GM23338 (cell line): ENCODE results near the gene ZNF579. TPM values are rescaled to one million over a fixed set of nuclear protein-coding genes. Genes with fewer than 3 reads are reported as not detected.

Experiments used
- ATAC-seq: fragments of 200-7000 bp; cut with Tn5 transposase; 3 replicates; pipeline ENCODE4 v1.9.1; 2020
- DNase-seq: peaks from one replicate; pipeline ENCODE4 v3.0.0-alpha.2; 2015; ENCODE audit warnings: low spot score
- H2AFZ ChIP-seq: fragments of 200-600 bp; sonication (generic); 2 replicates; pipeline ENCODE4 v1.8.0; 2016; ENCODE audit warnings: antibody characterized with exemption, mild to moderate bottlenecking, moderate library complexity
- H3F3A ChIP-seq: fragments of 200-600 bp; sonication (generic); replicated peaks from 2 replicates; pipeline ENCODE4 v1.8.0; 2017; ENCODE audit warnings: antibody characterized with exemption, mixed run types, low read depth
- H3K27ac ChIP-seq: fragments of 200-600 bp; sonication (generic); 2 replicates; pipeline ENCODE4 v1.6.1; 2016; ENCODE audit warnings: low read depth
- H3K27me3 ChIP-seq: fragments of 200-600 bp; sonication (generic); 2 replicates; pipeline ENCODE4 v1.8.0; 2016; ENCODE audit warnings: mild to moderate bottlenecking, mixed run types, moderate library complexity; ENCODE audit not compliant: insufficient read depth
- H3K36me3 ChIP-seq: fragments of 200-600 bp; sonication (generic); 2 replicates; pipeline ENCODE4 v1.8.0; 2016; ENCODE audit warnings: mild to moderate bottlenecking; ENCODE audit not compliant: insufficient read depth
- H3K4me1 ChIP-seq: fragments of 200-600 bp; sonication (generic); 2 replicates; pipeline ENCODE4 v1.8.0; 2016; ENCODE audit warnings: mild to moderate bottlenecking, moderate library complexity; ENCODE audit not compliant: insufficient read depth
- H3K4me2 ChIP-seq: fragments of 200-600 bp; sonication (generic); 2 replicates; pipeline ENCODE4 v1.7.1; 2017; ENCODE audit warnings: mixed run types
- H3K4me3 ChIP-seq: fragments of 200-600 bp; sonication (generic); 2 replicates; pipeline ENCODE4 v1.6.1; 2016; ENCODE audit warnings: mixed run types
- H3K79me2 ChIP-seq: fragments of 200-600 bp; sonication (generic); replicated peaks from 2 replicates; pipeline ENCODE4 v1.8.0; 2017; ENCODE audit warnings: mild to moderate bottlenecking; ENCODE audit not compliant: insufficient read depth
- H3K9me2 ChIP-seq: fragments of 200-600 bp; sonication (generic); 2 replicates; pipeline ENCODE4 v1.8.0; 2017; ENCODE audit not compliant: insufficient read depth
- H4K20me1 ChIP-seq: fragments of 200-600 bp; sonication (generic); replicated peaks from 2 replicates; pipeline ENCODE4 v1.8.0; 2017; ENCODE audit warnings: mild to moderate bottlenecking; ENCODE audit not compliant: insufficient read depth
- H3K27ac Mint-ChIP-seq: 2 replicates; pipeline ENCODE4 v1.8.0; 2020; ENCODE audit warnings: inconsistent platforms, mild to moderate bottlenecking, moderate library complexity, mixed read lengths
- H3K27me3 Mint-ChIP-seq: 3 replicates; pipeline ENCODE4 v1.8.0; 2022; ENCODE audit warnings: low read depth, mild to moderate bottlenecking, moderate library complexity, mixed read lengths, inconsistent platforms; ENCODE audit not compliant: insufficient read depth, poor library complexity
- H3K36me3 Mint-ChIP-seq: 3 replicates; pipeline ENCODE4 v1.8.0; 2021; ENCODE audit warnings: low read depth, mild to moderate bottlenecking, inconsistent platforms, moderate library complexity, mixed read lengths
- H3K4me1 Mint-ChIP-seq: 3 replicates; pipeline ENCODE4 v1.8.0; 2020; ENCODE audit warnings: mild to moderate bottlenecking, inconsistent platforms, mixed read lengths
- H3K4me3 Mint-ChIP-seq: 3 replicates; pipeline ENCODE4 v1.8.0; 2021; ENCODE audit warnings: moderate library complexity, mild to moderate bottlenecking, inconsistent platforms, mixed read lengths
- H3K9me3 Mint-ChIP-seq: 3 replicates; pipeline ENCODE4 v1.8.0; 2020; ENCODE audit warnings: moderate library complexity, mild to moderate bottlenecking, inconsistent platforms, mixed read lengths
- CREB1 ChIP-seq: fragments of 250-450 bp; sonication (Bioruptor Pico); IDR thresholded peaks from 2 replicates; pipeline ENCODE4 v1.5.0; 2020; ENCODE audit warnings: low read depth, mild to moderate bottlenecking, moderate library complexity
- EZH2 ChIP-seq: fragments of 200-600 bp; sonication (generic); IDR thresholded peaks from one replicate; pipeline ENCODE4 v1.8.0; 2017; ENCODE audit warnings: antibody characterized with exemption, mild to moderate bottlenecking, low read depth; ENCODE audit not compliant: unreplicated experiment
- EZH2phosphoT487 ChIP-seq: fragments of 200-600 bp; sonication (generic); IDR thresholded peaks from one replicate; pipeline ENCODE4 v1.8.1; 2018; ENCODE audit warnings: antibody characterized with exemption; ENCODE audit not compliant: unreplicated experiment
- JUNB ChIP-seq: IDR thresholded peaks from one replicate; pipeline ENCODE4 v1.6.1; 2016; ENCODE audit warnings: antibody characterized with exemption; ENCODE audit not compliant: unreplicated experiment
- NANOG ChIP-seq: IDR thresholded peaks from 2 replicates; pipeline ENCODE4 v1.6.1; 2016; ENCODE audit warnings: antibody characterized with exemption, borderline replicate concordance
- POLR2AphosphoS5 ChIP-seq: IDR thresholded peaks from 2 replicates; pipeline ENCODE4 v1.6.1; 2016; ENCODE audit warnings: antibody characterized with exemption, low read depth
- STAT1 ChIP-seq: IDR thresholded peaks from one replicate; pipeline ENCODE4 v1.6.1; 2016; ENCODE audit warnings: antibody characterized with exemption; ENCODE audit not compliant: unreplicated experiment
- ZNF114 ChIP-seq: fragments of 250-450 bp; sonication (Bioruptor Pico); IDR thresholded peaks from 2 replicates; pipeline ENCODE4 v1.5.0; 2020; ENCODE audit warnings: mild to moderate bottlenecking, moderate library complexity
- ZNF331 ChIP-seq: fragments of 250-450 bp; sonication (Bioruptor Pico); IDR thresholded peaks from 2 replicates; pipeline ENCODE4 v1.5.0; 2020; ENCODE audit warnings: low read depth, mild to moderate bottlenecking, moderate library complexity
- polyA plus RNA-seq: library from polyadenylated mRNA; unstranded; fragments of >200 nt; fragmentation: Nextera tagmentation; extraction: Ambion mirVana; gene quantifications from 2 replicates; pipeline ENCODE4 v1.2.1, GENCODE V29; 2016
- total RNA-seq: library from RNA; depleted of rRNA; stranded (reverse); fragments of >200 nt; shearing (Covaris generic); gene quantifications from 2 replicates; pipeline ENCODE4 v1.2.3, GENCODE V29; 2014
- TF ChIP-seq, protein P1 (sequence below): fragments of 250-450 bp; sonication (Bioruptor Pico); IDR thresholded peaks from 2 replicates; pipeline ENCODE4 v1.5.0; 2020; ENCODE audit warnings: mild to moderate bottlenecking, moderate library complexity
- TF ChIP-seq, protein P2 (sequence below): IDR thresholded peaks from 2 replicates; pipeline ENCODE4 v1.6.1; 2016; ENCODE audit warnings: antibody characterized with exemption
- TF ChIP-seq, protein P3 (sequence below), 2 experiments: fragments of 200-600 bp in 1 of 2; sonication (generic) in 1 of 2; conservative IDR thresholded peaks; 2 replicates each; pipeline versions ENCODE4 v1.5.1 to v1.6.1; 2016 to 2017; ENCODE audit warnings: antibody characterized with exemption in 2 of 2, low read depth in 2 of 2, mild to moderate bottlenecking in 2 of 2, moderate library complexity in 1 of 2
- TF ChIP-seq, protein P4 (sequence below): IDR thresholded peaks from one replicate; pipeline ENCODE4 v1.6.1; 2018; ENCODE audit warnings: antibody characterized with exemption; ENCODE audit not compliant: unreplicated experiment

The ZNF579 gene
- total and polyA plus RNA-seq, 2 experiments from 2014 or later = 7.3 to 12.2 TPM

DNA sequence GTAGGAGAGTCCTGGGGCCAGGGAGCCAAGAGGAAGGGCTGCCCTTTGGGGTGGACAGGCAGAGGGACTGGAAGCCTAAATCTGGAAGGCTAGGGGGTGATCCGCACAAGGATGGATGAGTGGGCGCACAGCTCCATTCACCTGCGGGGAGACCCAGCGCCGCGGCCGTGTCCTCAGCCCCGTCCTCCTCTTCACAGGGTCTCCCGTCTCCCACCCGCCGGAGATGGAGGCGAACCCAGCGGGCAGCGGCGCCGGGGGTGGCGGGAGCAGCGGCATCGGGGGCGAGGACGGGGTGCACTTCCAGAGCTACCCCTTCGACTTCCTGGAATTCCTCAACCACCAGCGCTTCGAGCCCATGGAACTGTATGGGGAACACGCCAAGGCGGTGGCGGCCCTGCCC lies 32.7 kb upstream of the ZNF579 start:
- Mint-ChIP-seq H3K9me3 (peaks cover 3% of the 10 kb centered on the region), H3K27ac (no peak overlapping the region), H3K4me3 (no peak overlapping the region), H3K27me3 (peaks cover 13% of the 10 kb centered on the region), H3K36me3 (peaks cover 37% of the 10 kb centered on the region), H3K4me1 (0 out of 3 replicates have a peak, but pooled peaks cover 2% of the 10 kb centered on the region)
- 0 out of 2 replicates have a peak, but pooled peaks cover 3% of the 10 kb centered on the region for H3F3A ChIP-seq
- H3K4me1 ChIP-seq = no peaks in the 10 kb centered on the region
- peaks cover 29% of the 10 kb centered on the region for H4K20me1 ChIP-seq
- peak; percentile 2 for DNase-seq
- peaks cover 5% of the 10 kb centered on the region; the same call in 1 of the 2 replicates for H3K36me3 ChIP-seq
- no peak overlapping the region for H3K4me3 ChIP-seq
- peaks cover 2% of the 10 kb centered on the region; the same call in 1 of the 2 replicates for H3K79me2 ChIP-seq
- no peak overlapping the region for H3K4me2 ChIP-seq
- H3K9me2 ChIP-seq = no peaks in the 10 kb centered on the region
- ATAC-seq = no peak
- H3K27me3 ChIP-seq = no peaks in the 10 kb centered on the region
- H2AFZ ChIP-seq = no peak overlapping the region
- no peak overlapping the region for H3K27ac ChIP-seq
- TF ChIP-seq EZH2phosphoT487 (no peak), JUNB (no peak), ZNF331 (CRISPR knock-in tag) (no peak), EZH2 (no peak), ZNF114 (CRISPR knock-in tag) (no peak), STAT1 (no peak), NANOG (no peak), POLR2AphosphoS5 (no peak), CREB1 (CRISPR knock-in tag) (no peak)
- TF ChIP-seq, protein P1, sequence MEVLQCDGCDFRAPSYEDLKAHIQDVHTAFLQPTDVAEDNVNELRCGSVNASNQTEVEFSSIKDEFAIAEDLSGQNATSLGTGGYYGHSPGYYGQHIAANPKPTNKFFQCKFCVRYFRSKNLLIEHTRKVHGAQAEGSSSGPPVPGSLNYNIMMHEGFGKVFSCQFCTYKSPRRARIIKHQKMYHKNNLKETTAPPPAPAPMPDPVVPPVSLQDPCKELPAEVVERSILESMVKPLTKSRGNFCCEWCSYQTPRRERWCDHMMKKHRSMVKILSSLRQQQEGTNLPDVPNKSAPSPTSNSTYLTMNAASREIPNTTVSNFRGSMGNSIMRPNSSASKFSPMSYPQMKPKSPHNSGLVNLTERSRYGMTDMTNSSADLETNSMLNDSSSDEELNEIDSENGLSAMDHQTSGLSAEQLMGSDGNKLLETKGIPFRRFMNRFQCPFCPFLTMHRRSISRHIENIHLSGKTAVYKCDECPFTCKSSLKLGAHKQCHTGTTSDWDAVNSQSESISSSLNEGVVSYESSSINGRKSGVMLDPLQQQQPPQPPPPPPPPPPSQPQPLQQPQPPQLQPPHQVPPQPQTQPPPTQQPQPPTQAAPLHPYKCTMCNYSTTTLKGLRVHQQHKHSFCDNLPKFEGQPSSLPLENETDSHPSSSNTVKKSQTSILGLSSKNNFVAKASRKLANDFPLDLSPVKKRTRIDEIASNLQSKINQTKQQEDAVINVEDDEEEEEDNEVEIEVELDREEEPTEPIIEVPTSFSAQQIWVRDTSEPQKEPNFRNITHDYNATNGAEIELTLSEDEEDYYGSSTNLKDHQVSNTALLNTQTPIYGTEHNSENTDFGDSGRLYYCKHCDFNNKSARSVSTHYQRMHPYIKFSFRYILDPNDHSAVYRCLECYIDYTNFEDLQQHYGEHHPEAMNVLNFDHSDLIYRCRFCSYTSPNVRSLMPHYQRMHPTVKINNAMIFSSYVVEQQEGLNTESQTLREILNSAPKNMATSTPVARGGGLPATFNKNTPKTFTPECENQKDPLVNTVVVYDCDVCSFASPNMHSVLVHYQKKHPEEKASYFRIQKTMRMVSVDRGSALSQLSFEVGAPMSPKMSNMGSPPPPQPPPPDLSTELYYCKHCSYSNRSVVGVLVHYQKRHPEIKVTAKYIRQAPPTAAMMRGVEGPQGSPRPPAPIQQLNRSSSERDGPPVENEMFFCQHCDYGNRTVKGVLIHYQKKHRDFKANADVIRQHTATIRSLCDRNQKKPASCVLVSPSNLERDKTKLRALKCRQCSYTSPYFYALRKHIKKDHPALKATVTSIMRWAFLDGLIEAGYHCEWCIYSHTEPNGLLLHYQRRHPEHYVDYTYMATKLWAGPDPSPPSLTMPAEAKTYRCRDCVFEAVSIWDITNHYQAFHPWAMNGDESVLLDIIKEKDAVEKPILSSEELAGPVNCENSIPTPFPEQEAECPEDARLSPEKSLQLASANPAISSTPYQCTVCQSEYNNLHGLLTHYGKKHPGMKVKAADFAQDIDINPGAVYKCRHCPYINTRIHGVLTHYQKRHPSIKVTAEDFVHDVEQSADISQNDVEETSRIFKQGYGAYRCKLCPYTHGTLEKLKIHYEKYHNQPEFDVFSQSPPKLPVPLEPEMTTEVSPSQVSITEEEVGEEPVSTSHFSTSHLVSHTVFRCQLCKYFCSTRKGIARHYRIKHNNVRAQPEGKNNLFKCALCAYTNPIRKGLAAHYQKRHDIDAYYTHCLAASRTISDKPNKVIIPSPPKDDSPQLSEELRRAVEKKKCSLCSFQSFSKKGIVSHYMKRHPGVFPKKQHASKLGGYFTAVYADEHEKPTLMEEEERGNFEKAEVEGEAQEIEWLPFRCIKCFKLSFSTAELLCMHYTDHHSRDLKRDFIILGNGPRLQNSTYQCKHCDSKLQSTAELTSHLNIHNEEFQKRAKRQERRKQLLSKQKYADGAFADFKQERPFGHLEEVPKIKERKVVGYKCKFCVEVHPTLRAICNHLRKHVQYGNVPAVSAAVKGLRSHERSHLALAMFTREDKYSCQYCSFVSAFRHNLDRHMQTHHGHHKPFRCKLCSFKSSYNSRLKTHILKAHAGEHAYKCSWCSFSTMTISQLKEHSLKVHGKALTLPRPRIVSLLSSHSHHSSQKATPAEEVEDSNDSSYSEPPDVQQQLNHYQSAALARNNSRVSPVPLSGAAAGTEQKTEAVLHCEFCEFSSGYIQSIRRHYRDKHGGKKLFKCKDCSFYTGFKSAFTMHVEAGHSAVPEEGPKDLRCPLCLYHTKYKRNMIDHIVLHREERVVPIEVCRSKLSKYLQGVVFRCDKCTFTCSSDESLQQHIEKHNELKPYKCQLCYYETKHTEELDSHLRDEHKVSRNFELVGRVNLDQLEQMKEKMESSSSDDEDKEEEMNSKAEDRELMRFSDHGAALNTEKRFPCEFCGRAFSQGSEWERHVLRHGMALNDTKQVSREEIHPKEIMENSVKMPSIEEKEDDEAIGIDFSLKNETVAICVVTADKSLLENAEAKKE = no peak
- TF ChIP-seq, protein P2, sequence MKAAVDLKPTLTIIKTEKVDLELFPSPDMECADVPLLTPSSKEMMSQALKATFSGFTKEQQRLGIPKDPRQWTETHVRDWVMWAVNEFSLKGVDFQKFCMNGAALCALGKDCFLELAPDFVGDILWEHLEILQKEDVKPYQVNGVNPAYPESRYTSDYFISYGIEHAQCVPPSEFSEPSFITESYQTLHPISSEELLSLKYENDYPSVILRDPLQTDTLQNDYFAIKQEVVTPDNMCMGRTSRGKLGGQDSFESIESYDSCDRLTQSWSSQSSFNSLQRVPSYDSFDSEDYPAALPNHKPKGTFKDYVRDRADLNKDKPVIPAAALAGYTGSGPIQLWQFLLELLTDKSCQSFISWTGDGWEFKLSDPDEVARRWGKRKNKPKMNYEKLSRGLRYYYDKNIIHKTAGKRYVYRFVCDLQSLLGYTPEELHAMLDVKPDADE = no peak
- TF ChIP-seq, protein P3, sequence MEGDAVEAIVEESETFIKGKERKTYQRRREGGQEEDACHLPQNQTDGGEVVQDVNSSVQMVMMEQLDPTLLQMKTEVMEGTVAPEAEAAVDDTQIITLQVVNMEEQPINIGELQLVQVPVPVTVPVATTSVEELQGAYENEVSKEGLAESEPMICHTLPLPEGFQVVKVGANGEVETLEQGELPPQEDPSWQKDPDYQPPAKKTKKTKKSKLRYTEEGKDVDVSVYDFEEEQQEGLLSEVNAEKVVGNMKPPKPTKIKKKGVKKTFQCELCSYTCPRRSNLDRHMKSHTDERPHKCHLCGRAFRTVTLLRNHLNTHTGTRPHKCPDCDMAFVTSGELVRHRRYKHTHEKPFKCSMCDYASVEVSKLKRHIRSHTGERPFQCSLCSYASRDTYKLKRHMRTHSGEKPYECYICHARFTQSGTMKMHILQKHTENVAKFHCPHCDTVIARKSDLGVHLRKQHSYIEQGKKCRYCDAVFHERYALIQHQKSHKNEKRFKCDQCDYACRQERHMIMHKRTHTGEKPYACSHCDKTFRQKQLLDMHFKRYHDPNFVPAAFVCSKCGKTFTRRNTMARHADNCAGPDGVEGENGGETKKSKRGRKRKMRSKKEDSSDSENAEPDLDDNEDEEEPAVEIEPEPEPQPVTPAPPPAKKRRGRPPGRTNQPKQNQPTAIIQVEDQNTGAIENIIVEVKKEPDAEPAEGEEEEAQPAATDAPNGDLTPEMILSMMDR (conservative IDR thresholded peaks at IDR 0.05; ENCODE audit: low read depth in 2 of 2) = no peak
- TF ChIP-seq, protein P4, sequence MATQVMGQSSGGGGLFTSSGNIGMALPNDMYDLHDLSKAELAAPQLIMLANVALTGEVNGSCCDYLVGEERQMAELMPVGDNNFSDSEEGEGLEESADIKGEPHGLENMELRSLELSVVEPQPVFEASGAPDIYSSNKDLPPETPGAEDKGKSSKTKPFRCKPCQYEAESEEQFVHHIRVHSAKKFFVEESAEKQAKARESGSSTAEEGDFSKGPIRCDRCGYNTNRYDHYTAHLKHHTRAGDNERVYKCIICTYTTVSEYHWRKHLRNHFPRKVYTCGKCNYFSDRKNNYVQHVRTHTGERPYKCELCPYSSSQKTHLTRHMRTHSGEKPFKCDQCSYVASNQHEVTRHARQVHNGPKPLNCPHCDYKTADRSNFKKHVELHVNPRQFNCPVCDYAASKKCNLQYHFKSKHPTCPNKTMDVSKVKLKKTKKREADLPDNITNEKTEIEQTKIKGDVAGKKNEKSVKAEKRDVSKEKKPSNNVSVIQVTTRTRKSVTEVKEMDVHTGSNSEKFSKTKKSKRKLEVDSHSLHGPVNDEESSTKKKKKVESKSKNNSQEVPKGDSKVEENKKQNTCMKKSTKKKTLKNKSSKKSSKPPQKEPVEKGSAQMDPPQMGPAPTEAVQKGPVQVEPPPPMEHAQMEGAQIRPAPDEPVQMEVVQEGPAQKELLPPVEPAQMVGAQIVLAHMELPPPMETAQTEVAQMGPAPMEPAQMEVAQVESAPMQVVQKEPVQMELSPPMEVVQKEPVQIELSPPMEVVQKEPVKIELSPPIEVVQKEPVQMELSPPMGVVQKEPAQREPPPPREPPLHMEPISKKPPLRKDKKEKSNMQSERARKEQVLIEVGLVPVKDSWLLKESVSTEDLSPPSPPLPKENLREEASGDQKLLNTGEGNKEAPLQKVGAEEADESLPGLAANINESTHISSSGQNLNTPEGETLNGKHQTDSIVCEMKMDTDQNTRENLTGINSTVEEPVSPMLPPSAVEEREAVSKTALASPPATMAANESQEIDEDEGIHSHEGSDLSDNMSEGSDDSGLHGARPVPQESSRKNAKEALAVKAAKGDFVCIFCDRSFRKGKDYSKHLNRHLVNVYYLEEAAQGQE = no peak
